GM19372 (cell line): Measurements from ENCODE around the gene OR4C16.

Experiments
- ATAC-seq: cut with Tn5 transposase; IDR thresholded peaks from one replicate; pipeline ENCODE4 v1.9.1; 2021; ENCODE audit warnings: mild to moderate bottlenecking, low read depth, moderate library complexity; ENCODE audit not compliant: unreplicated experiment

The OR4C16 gene

GRCh38 chr11:55571828-55572227, at the start of gene OR4C16:
TSS of gene OR4C16 (plus strand) at chr11:55572128. CDS start at chr11:55572128, 0 bp downstream.
- ATAC-seq = no peak

DNA sequence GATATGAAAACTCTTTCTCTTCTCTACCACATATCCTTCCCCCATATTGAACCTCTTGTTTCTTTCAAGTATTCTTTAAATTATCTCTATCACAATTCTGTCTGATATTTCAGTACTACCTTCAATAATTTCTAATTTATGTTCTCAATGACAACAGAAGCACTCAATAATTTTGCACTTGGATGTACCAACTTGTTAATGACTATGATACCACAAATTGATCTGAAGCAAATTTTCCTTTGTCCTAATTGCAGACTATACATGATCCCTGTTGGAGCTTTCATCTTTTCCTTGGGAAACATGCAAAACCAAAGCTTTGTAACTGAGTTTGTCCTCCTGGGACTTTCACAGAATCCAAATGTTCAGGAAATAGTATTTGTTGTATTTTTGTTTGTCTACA, 17.8 kb upstream of the OR4C16 start, which contains the start of gene OR4C15:
OR4C15 (plus strand) TSS at position 301 of the 400 bp plus-strand sequence; CDS start at position 301, 0 bp downstream.
- no peak for ATAC-seq

GRCh38 chr11:55572548-55572947, 620 bp downstream of the OR4C16 start:
- ATAC-seq = no peak

- no peak for ATAC-seq
Measured at GRCh38 chr11:55607545-55607944, 35.6 kb downstream of the OR4C16 start, which contains the start of gene OR4C11. TSS of gene OR4C11 (minus strand) at chr11:55607645. CDS start at chr11:55604373, 3,272 bp downstream.
